H54 (cell line): ENCODE measurements around the gene MAML2.

Experiments used
- DNase-seq: peaks from one replicate; pipeline ENCODE4 v3.0.0; 2011; ENCODE audit warnings: low spot score, mixed read lengths; ENCODE audit not compliant: insufficient read length
- FAIRE-seq: peaks from 3 replicates; lab custom pipeline; 2011; peaks lifted over from hg19 to GRCh38; lab: Jason Lieb, UNC
- POLR2A ChIP-seq: IDR thresholded peaks from 2 replicates; pipeline ENCODE4 v1.6.1; 2011; ENCODE audit warnings: low read depth, mild to moderate bottlenecking, low read length

Gene MAML2

DNA sequence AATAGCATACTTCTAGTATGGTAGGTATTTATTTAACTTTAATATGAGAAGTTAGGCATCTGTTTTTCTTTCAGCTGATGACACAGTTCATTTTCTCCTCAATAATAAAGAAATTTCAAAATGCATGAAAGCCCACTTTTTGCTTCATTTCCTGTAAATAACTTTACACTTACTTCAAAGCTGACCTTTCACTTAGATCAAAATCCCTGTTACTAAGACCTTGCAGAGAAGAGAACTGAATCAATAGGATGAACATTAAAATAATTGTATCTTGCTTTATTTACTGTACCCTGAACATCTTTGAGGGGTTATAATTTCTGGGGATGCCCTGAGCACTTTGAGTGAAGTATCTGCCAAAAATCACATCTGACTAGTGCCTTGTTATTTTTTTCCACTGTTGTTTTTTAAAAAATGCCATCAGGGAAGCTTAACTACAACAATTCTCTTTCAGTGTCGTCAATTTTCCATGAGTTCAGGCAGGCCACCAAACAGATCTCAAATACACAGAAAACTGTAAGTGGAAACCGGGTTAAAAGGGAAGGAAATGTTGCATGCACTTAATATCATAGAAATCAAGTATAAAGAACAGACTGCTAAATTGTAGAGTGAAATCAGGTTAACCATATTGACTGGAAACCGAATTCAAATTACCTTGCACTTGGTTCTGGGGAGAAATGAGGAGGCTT lies 206.2 kb downstream of the MAML2 start:
- no peak for DNase-seq
- no peak for FAIRE-seq
- no peak for TF ChIP-seq POLR2A

DNA sequence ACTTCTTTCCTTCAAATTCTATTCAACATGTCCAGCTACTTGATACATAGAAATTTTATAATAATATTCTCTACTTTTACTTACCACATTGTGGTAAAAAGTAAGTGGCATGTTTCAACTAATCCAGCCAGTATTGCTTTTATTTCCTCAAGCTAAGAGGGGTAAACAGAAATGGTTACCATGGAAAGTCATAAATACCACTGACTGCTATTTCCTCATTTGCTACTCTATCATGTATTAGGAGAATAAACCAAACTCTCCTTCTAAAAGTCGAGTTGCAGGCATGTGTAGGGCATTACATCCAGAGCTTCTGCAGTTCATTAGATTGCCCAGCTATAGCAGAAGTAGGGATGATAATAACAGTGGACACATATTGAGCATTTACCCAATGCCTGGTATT lies 208.4 kb downstream of the MAML2 start:
- FAIRE-seq (no peak), DNase-seq (no peak)
- no peak for TF ChIP-seq POLR2A

DNA sequence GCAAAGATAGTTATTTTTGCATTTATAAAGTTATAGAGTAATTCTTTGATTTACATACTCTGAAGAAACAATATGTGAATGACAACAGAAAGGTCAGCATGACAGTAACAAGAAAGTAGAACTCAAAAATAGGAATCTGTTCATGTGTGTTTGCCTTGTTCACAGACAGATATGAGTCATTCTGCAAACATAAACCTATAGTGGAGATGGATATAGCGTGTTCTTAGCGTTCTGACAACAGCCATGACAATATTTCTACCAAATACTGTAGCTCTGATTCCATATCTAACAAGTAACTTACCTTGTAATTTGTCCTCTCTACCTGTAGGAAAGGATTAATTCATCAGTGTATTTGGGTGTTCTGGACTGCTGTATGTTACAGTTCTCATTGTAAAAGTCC lies 210.6 kb downstream of the MAML2 start:
- FAIRE-seq: no peak

DNA sequence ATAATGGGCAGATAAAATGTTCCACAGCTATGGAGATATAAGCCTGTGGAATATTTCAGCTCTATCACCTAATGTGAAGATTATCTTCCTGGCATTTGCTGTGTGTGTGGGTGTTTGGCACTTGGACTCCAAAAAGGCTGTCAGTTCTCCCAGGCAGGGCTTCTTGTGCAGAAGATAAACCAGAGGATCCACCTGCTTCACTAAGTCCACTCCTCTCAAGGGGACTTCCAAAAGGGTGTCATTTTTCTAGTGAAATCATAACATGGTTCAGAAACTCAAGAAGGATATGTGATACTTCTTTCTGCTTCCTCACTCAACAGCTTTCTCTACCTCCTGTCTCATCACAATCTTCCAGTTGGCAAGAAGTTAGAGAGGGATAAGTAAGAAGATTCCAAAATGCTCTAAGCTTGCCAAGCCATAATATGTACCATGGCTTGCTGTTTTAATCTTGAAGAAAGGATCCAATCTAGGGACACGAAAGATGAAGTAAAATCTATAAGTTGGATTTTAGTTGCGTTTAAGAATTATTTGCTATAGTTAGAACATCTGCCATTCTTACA lies 212.9 kb downstream of the MAML2 start:
- no peak for DNase-seq
- no peak for TF ChIP-seq POLR2A
- FAIRE-seq: no peak

More for the DNA sequence above, 210.6 kb downstream of the MAML2 start:
- DNase-seq: no peak
- TF ChIP-seq POLR2A: no peak

DNA sequence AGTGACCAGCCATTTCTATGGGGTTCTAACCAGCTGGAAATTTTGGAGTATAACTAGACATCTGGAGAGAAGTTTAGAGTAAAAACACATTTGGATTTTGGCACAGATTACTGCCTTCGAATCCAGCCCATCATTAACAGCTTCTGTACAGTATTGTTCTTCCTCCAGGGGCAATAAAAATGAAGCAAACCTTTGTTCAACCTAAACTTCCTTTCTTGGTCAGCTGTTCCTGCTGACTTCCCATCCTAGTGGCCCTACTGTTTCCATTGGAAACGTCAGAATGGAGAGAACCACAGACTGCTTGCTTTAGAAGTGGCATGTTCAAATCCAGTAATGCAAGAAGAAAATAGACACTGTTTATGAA lies 215.4 kb downstream of the MAML2 start:
- no peak for DNase-seq
- no peak for TF ChIP-seq POLR2A
- FAIRE-seq: no peak

DNA sequence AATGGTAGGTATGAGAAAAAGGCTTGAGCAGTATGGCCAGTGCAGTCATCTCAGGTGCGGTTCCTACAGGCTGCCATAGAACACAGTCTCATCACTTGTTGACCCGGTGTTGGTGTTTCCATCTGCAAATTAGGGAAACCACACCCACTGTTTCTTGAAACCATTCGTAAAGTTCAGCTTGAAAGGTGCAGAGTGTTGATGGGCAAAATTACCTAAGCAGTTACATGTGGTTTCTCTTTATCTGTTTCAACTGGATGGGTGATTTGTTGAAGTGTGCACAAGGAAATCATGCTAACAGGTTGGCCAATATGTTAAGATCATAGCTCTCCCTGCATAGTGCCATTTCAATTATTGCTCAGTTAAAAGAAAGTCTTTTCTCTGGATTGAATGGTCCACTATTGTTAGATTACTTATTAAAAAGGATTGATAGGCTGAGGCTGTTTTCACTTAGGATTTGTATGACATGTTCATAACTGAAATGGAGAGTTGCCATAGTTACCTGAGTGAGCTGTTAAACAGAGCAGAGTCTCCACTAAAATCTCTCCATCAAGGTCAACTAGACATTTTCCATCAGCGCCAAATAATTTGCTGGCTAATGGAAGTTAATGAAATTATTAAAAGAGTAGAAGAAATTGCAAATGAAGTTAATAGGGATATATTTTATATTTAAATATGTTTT lies 215.9 kb downstream of the MAML2 start:
- no peak for DNase-seq
- TF ChIP-seq POLR2A: no peak
- FAIRE-seq: no peak

DNA sequence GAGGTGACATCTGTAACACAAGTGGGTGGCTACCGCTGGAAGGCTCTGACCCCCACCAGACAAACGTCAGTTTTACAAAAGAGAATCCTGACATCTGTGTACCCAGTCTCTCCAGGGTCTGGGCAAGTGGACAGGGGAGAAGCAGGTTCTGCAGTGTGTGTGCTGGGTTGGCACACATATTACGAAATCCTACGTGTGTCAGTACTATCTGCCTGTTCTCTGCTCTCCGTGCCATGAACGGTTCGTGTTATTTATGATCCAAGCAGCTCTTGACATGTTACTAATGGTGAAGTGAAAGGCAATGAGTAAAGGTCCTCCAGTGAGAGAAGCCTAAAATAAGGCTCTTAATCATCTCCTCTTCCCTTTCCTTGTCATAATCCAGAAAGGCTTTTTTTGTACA lies 217.6 kb downstream of the MAML2 start:
- DNase-seq (no peak), FAIRE-seq (no peak)
- TF ChIP-seq POLR2A: no peak

DNA sequence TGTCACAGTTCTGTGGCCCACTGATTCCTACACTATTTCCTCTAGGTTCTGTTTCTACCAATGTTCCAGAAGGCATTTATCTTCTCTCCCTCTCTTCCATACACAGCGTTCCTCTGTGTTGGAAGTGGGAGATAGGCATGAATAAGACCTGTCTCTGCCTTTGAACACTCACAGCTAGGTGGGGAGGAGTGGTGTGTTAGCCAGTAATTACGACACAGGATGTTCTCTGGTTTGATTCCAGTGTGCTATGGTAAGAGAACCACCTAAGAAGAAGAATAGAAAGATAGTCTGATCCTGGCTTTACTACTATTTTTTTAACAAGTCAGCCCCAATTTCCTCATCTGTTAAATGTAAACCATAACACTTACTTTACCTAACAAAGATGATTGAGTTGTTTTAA lies 218.8 kb downstream of the MAML2 start:
- no peak for DNase-seq
- FAIRE-seq: no peak
- no peak for TF ChIP-seq POLR2A

DNA sequence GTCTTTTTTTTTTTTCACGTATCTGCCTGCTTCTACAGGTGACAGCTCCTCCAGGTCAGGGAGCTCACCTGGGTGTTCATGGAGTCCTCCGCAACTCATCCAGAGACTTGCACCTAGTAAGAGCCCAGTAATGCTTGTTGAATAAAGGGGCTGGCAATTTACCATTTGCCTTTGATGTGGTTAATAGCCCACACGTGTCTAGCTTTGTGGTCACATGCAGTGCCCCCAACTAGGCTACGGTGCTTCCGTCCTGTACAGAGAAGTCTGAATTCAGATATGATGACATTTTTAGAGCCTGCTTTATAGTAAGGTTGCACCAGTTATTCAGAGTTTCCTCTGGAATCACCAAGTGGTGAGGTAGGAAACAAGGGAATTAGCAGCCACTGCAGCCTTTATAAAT lies 219.7 kb downstream of the MAML2 start:
- no peak for TF ChIP-seq POLR2A
- no peak for FAIRE-seq

DNA sequence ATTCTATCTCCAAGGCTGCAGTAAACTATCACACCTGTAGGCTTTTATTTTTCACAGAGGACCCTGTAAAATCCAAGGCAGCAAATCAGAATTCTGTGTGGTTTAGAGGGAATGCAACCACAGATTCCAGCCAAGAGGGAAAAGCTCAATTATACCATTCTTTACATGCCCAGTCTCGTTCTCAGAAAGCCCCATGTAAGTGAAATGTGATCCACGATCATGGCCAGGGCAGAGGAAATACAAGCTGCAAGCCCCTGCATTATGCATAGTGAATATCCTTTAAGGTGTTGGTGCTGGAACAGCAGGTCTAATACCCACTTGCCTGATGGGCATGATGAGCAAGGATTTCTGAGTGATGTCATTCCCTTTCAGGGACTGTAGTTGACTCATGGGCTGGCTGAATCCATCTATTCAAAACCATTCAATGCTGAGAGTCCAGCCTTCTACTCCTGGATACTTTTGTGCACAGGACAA lies 220.4 kb downstream of the MAML2 start:
- DNase-seq: no peak
- FAIRE-seq: no peak
- no peak for TF ChIP-seq POLR2A

More for the DNA sequence above, 219.7 kb downstream of the MAML2 start:
- no peak for DNase-seq

DNA sequence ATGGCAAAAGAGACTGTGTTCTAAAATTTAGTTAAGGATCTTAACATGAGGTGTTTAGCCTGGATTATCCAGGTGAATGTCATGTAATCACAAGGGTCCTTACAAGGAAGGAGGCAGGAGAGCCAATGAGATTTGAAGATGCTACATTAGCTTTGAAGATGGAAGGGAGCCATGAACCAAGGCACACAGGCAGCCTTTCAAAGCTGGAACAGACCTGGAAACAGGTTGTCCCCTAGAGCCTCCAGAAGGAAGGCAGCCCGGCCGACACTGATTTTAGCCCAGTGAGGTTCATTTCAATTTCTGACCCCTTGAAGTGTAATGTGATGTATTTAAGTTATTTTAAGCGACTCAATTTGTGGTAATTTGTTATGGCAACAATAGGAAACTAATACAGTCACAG lies 223.8 kb downstream of the MAML2 start:
- no peak for TF ChIP-seq POLR2A
- no peak for FAIRE-seq

DNA sequence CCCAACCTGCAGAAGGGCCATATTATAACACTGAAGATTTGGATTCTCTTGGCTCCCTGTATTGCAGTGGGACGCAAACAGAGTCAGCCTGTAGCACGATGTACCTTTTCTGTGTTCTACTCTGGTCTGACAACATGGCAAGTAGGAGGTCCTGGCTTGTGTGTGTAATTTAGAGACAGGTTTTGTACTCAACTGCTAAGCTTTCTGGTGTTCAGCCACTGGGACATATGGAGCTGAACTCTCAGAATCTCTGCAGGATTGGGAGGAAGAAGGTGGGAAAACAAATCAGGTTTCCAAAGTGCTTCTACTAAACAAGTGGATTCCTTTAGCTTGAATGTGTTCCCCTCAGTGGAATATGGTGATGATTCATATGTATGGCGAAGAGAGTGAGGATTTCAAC lies 226.6 kb downstream of the MAML2 start:
- TF ChIP-seq POLR2A: no peak
- no peak for FAIRE-seq
- no peak for DNase-seq

More for the DNA sequence above, 223.8 kb downstream of the MAML2 start:
- DNase-seq: no peak

DNA sequence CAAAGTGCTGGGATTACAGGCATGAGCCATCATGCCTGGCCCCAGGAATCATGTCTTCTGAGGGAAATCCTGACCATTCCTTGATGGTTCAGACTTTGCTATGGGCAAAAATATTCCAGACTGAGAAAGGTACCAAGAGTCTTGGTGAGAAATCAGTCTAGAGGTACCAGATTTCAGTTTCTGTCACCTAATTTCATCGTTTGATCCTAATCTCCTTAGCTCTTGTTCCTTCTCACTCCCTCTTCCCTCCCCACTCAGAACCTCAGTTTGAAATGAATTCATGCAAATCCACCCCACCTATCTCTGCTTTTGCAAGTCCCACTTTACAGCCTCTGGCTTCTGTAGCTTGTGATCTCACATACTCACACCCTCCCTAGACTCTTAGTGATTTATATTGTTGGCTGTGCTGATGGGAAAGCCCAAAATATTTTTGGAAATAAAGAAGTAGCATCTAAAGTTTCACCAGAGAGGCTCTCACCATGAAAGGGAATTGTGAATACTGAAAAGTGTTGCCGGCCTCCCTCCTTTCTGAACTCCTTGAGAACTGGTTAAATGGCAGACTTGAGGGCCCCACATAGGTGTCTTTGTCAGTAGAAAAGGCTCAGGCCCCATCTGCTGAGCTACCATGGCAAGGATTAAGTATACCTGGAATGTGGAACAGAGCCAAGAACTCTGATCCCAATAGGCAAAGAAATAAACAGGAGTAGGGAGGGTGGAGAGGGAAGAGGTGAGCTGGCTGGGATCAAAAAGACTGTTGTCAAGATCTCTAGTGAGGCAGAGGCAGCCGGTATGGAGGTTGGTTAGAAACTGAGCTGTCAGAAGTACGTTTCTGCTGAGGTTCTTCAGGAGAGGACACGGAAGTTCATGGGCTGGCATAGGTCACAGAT lies 228.6 kb downstream of the MAML2 start:
- FAIRE-seq (no peak), DNase-seq (no peak)
- no peak for TF ChIP-seq POLR2A
